ENCODE results near the gene SLC40A1.
"Not testable (repeated sequence)": the region's sequence is repeated elsewhere in the genome, so short reads cannot be mapped to it uniquely, and the experiment has no call there.

Gene SLC40A1
- 12.4 reads per million, percentile 36 among the genes with 10 or more reads in this experiment for total RNA-seq

GRCh38 chr2:189580658-189581353 lies at the start of gene SLC40A1:
Gene SLC40A1 (minus strand): TSS chr2:189580786. CDS start chr2:189580460, 326 bp downstream.
- DNase-seq, result peak; percentile 56

GRCh38 chr2:189629531-189630453 lies 49.2 kb upstream of the SLC40A1 start:
- no peak for DNase-seq

GRCh38 chr2:189628817-189629530 lies 48.4 kb upstream of the SLC40A1 start:
- no peak for DNase-seq

- no peak for DNase-seq
Measured at GRCh38 chr2:189627789-189628188, 47.2 kb upstream of the SLC40A1 start.

GRCh38 chr2:189625636-189626035 lies 45.0 kb upstream of the SLC40A1 start:
- DNase-seq, result no peak

- DNase-seq, result no peak
Measured at GRCh38 chr2:189624648-189625355, 44.2 kb upstream of the SLC40A1 start.

- no peak for DNase-seq
Measured at GRCh38 chr2:189623049-189623448, 42.5 kb upstream of the SLC40A1 start.

GRCh38 chr2:189621781-189622180 lies 41.2 kb upstream of the SLC40A1 start:
- no peak for DNase-seq

- no peak for DNase-seq
Measured at GRCh38 chr2:189618197-189618596, 37.6 kb upstream of the SLC40A1 start.

- no peak for DNase-seq
Measured at GRCh38 chr2:189614585-189614984, 34.0 kb upstream of the SLC40A1 start.

GRCh38 chr2:189613650-189614420 lies 33.2 kb upstream of the SLC40A1 start:
- DNase-seq, result no peak

GRCh38 chr2:189613077-189613636 lies 32.6 kb upstream of the SLC40A1 start:
- DNase-seq, result no peak

- DNase-seq, result no peak
Measured at GRCh38 chr2:189610700-189611099, 30.1 kb upstream of the SLC40A1 start.

GRCh38 chr2:189609853-189610252 lies 29.3 kb upstream of the SLC40A1 start:
- DNase-seq, result no peak

- DNase-seq, result no peak
Measured at GRCh38 chr2:189609423-189609816, 28.8 kb upstream of the SLC40A1 start.

- DNase-seq, result no peak
Measured at GRCh38 chr2:189608795-189609422, 28.3 kb upstream of the SLC40A1 start.

- DNase-seq, result no peak
Measured at GRCh38 chr2:189608170-189608569, 27.6 kb upstream of the SLC40A1 start.

- no peak for DNase-seq
Measured at GRCh38 chr2:189602233-189602632, 21.6 kb upstream of the SLC40A1 start.

- not testable (repeated sequence) for DNase-seq
Measured at GRCh38 chr2:189601652-189602051, 21.1 kb upstream of the SLC40A1 start.

- DNase-seq, result no peak
Measured at GRCh38 chr2:189601043-189601442, 20.5 kb upstream of the SLC40A1 start.

GRCh38 chr2:189599245-189599644 lies 18.7 kb upstream of the SLC40A1 start:
- no peak for DNase-seq
